VCaP (cell line): ENCODE results near the gene ABCB11.
"Not testable (repeated sequence)": the region's sequence is repeated elsewhere in the genome, so short reads cannot be mapped to it uniquely, and the experiment has no call there.

ENCODE experiments used
- H3K27ac ChIP-seq: fragments of 450-650 bp; 2 replicates; pipeline ENCODE4 v1.5.1; 2017
- TF ChIP-seq, protein P1 (sequence below): fragments of 450-650 bp; conservative IDR thresholded peaks from 2 replicates; pipeline ENCODE4 v1.5.1; 2017; ENCODE audit warnings: mild to moderate bottlenecking, moderate library complexity

Gene ABCB11

DNA sequence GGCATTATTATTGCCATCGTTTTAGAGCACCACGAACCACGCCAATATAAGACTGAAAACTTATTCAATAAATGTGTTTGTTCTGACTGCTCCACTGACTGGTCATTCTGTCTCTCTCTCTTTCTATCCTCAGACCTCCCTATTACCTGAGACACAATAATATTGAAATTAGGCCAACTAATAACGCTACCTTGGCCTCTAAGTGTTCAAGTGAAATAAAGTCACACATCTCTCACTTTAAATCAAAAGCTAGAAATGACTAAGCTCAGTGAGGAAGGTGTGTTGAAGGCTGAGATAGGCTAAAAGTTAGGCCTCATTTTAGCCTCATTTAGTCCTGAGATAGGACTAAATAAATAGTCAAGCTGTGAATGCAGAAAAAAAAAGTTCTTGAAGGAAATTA, 91.2 kb downstream of the ABCB11 start:
- TF ChIP-seq, protein P1, sequence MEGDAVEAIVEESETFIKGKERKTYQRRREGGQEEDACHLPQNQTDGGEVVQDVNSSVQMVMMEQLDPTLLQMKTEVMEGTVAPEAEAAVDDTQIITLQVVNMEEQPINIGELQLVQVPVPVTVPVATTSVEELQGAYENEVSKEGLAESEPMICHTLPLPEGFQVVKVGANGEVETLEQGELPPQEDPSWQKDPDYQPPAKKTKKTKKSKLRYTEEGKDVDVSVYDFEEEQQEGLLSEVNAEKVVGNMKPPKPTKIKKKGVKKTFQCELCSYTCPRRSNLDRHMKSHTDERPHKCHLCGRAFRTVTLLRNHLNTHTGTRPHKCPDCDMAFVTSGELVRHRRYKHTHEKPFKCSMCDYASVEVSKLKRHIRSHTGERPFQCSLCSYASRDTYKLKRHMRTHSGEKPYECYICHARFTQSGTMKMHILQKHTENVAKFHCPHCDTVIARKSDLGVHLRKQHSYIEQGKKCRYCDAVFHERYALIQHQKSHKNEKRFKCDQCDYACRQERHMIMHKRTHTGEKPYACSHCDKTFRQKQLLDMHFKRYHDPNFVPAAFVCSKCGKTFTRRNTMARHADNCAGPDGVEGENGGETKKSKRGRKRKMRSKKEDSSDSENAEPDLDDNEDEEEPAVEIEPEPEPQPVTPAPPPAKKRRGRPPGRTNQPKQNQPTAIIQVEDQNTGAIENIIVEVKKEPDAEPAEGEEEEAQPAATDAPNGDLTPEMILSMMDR = no peak

GRCh38 chr2:168939061-168939460, 92.1 kb downstream of the ABCB11 start:
- TF ChIP-seq, protein P1 = no peak
- H3K27ac ChIP-seq = no peak overlapping the region

More for the DNA sequence above, 91.2 kb downstream of the ABCB11 start:
- H3K27ac ChIP-seq = no peak overlapping the region

DNA sequence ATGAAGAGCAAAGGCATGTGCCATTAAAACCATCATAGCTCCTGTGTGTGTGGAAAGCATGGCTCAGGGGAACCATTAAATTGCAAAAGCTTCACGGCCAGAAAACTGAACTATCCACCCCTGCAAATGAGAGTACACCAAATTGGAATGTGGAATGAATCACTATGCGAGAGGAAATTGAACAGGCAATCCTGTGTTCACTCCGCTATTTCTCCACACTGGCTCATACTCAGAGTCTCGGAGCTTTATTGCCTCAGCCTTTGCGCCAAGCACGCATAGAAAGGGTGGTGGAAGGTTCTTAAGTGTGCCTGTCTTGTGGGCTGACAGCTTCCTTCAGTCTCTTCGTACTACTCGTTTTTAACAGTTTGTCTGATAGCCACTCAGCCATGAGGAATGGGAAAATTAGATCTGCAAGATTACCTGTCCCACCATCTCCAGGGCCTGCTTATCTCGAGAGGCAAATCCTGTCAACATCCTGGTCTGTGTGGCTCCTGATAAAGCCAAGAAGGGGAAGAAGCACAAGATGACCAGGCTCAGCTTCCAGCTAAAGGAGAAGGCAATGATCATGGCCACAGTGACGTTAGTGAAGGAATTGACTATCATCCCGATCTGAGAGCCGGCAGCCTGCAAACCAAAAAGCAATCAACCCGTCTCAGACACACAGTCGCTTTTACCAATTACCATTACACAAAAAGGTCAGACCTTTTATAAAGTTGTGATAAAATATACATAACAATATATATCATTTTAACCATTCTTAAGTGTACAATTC, 95.1 kb downstream of the ABCB11 start:
- TF ChIP-seq, protein P1 = no peak
- no peak overlapping the region for H3K27ac ChIP-seq

DNA sequence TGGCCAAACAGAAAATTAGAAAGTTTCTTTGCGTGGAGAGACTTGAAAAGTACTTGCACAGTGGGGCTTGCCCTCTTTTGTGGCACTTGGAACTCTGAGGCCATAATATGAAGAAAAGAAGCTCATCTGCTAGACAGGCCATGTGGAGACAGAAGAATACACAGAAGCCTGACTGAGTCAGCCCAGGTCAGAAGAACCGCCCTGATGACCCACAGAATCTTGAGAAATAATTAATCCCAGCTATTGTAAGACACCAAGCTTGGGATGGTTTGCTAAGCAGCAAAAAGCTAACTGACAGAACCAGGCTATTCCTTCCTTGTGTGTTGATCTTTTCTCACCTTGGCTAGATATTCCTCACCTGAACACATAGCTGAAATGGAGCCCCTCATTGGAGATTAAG, 96.3 kb downstream of the ABCB11 start:
- TF ChIP-seq, protein P1 = no peak
- no peak overlapping the region for H3K27ac ChIP-seq

GRCh38 chr2:168932174-168932573, 99.0 kb downstream of the ABCB11 start:
- H3K27ac ChIP-seq = not testable (repeated sequence)

DNA sequence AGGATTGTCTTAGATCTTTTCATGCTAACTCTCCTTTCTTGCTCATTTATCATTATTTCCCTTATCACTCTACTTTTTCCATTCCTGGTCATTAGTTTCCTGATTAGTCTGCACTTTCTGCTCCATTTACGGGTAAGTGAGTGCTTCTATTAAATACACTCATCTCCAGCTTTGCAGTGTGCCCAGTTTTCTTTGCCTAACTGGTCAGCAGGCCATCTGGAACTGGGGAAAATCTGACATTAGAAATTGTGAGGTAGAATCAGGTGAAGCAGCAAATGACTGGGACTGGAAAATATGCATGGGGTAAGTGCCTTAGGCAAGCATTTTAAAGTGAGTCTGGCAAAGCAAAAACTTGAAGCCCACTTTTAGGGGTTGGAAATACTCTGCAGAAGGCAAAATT, 100.9 kb downstream of the ABCB11 start:
- TF ChIP-seq, protein P1 = no peak

GRCh38 chr2:168929031-168929430, 102.1 kb downstream of the ABCB11 start:
- TF ChIP-seq, protein P1 = no peak
- H3K27ac ChIP-seq = 0 out of 2 replicates have a peak overlapping the region, but pooled peaks have one; percentile 4

More for the DNA sequence above, 100.9 kb downstream of the ABCB11 start:
- H3K27ac ChIP-seq = no peak overlapping the region
